Testis (tissue), 2 donors: Measurements from ENCODE around the gene ANKRD11.

ENCODE experiments used
- POLR2A ChIP-seq: fragments of 450-650 bp; IDR thresholded peaks from one replicate; pipeline ENCODE4 v1.6.1; 2017; ENCODE audit warnings: antibody characterized with exemption, mild to moderate bottlenecking, moderate library complexity
- TF ChIP-seq, protein P1 (sequence below), 3 experiments: fragments of 450-650 bp in 2 of 3; fragments of 200-600 bp in 1 of 3; sonication (generic) in 1 of 3; IDR thresholded peaks; one replicate each; pipeline ENCODE4 v1.5.1; 2016 to 2019; ENCODE audit warnings: antibody characterized with exemption in 3 of 3, mild to moderate bottlenecking in 2 of 3, moderate library complexity in 1 of 3

DNA sequence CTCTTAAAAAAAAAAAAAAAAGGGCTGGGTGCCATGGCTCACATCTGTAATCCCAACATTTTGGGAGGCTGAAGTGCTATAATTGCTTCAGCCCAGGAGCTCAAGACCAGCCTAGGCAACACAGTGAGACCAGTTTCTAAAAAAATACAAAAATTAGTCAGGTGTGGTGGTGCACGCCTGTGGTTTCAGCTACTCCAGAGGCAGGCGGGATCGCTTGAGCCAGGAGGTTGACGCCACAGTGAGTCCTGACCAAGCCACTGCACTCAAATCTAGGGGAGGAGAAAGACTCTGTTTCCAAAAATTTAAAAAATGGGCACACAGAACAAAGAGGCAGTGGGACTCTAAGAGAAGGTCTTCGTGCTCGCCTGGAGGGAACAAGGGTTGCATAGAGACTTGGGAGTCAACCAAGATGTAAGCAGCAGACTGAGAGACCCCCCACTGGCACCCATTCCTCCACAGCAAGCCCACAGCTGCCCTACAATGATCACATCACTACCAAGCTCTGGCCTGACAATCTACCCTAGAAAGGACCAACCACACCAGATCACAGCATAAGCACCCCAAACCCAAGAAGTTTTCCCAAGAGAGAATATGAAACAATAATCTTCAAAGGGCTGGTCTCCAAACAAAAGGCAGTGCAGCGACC lies 121.6 kb downstream of the ANKRD11 start:
- TF ChIP-seq, protein P1, sequence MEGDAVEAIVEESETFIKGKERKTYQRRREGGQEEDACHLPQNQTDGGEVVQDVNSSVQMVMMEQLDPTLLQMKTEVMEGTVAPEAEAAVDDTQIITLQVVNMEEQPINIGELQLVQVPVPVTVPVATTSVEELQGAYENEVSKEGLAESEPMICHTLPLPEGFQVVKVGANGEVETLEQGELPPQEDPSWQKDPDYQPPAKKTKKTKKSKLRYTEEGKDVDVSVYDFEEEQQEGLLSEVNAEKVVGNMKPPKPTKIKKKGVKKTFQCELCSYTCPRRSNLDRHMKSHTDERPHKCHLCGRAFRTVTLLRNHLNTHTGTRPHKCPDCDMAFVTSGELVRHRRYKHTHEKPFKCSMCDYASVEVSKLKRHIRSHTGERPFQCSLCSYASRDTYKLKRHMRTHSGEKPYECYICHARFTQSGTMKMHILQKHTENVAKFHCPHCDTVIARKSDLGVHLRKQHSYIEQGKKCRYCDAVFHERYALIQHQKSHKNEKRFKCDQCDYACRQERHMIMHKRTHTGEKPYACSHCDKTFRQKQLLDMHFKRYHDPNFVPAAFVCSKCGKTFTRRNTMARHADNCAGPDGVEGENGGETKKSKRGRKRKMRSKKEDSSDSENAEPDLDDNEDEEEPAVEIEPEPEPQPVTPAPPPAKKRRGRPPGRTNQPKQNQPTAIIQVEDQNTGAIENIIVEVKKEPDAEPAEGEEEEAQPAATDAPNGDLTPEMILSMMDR (IDR thresholded peaks at IDR 0.05): no peak
- no peak for TF ChIP-seq POLR2A
